HG03045 (cell line): ENCODE measurements around the gene LZTR1.
"Not testable (repeated sequence)": the region's sequence is repeated elsewhere in the genome, so short reads cannot be mapped to it uniquely, and the experiment has no call there.

ENCODE experiments used
- ATAC-seq: cut with Tn5 transposase; IDR thresholded peaks from one replicate; pipeline ENCODE4 v1.9.1; 2021; ENCODE audit warnings: mild to moderate bottlenecking, moderate library complexity; ENCODE audit not compliant: unreplicated experiment

The LZTR1 gene

GRCh38 chr22:20981787-20982562 is at the start of gene LZTR1:
Gene LZTR1 (plus strand): TSS chr22:20982297. CDS start chr22:20982372, 75 bp downstream.
- peak; percentile 79 for ATAC-seq

GRCh38 chr22:20933910-20934309 is 48.2 kb upstream of the LZTR1 start:
- ATAC-seq, result no peak

GRCh38 chr22:20935049-20935448 is 47.0 kb upstream of the LZTR1 start:
- not testable (repeated sequence) for ATAC-seq

- ATAC-seq, result not testable (repeated sequence)
Observed at GRCh38 chr22:20935780-20936539, 46.1 kb upstream of the LZTR1 start.

- ATAC-seq, result no peak
Observed at GRCh38 chr22:20937031-20937793, 44.9 kb upstream of the LZTR1 start.

GRCh38 chr22:20937794-20938671 is 44.1 kb upstream of the LZTR1 start:
- no peak for ATAC-seq

GRCh38 chr22:20939457-20940185 is 42.5 kb upstream of the LZTR1 start:
- ATAC-seq, result not testable (repeated sequence)

GRCh38 chr22:20940186-20940651 is 41.9 kb upstream of the LZTR1 start:
- no peak for ATAC-seq

- ATAC-seq, result no peak
Observed at GRCh38 chr22:20940904-20941385, 41.2 kb upstream of the LZTR1 start.

GRCh38 chr22:20942203-20942902 is 39.7 kb upstream of the LZTR1 start:
- ATAC-seq, result not testable (repeated sequence)

GRCh38 chr22:20943104-20943933 is 38.8 kb upstream of the LZTR1 start:
- no peak for ATAC-seq

GRCh38 chr22:20944042-20944441 is 38.1 kb upstream of the LZTR1 start:
- ATAC-seq, result no peak

GRCh38 chr22:20945578-20945934 is 36.5 kb upstream of the LZTR1 start:
- ATAC-seq, result no peak

GRCh38 chr22:20946080-20946986 is 35.8 kb upstream of the LZTR1 start:
- no peak for ATAC-seq

GRCh38 chr22:20946991-20947390 is 35.1 kb upstream of the LZTR1 start:
- ATAC-seq, result no peak

- ATAC-seq, result no peak
Observed at GRCh38 chr22:20948450-20948849, 33.6 kb upstream of the LZTR1 start.

GRCh38 chr22:20948989-20949388 is 33.1 kb upstream of the LZTR1 start:
- no peak for ATAC-seq
